Kidney (tissue), 14 donors: ENCODE data around the gene NDFIP1. TPM values are rescaled to one million over a fixed set of nuclear protein-coding genes. Genes with fewer than 3 reads are reported as not detected.

ENCODE experiments used
- DNase-seq, 5 donors: peaks; one replicate each; pipeline ENCODE4 v3.0.0-alpha.2; 2013 to 2020
- FAIRE-seq: peaks from 2 replicates; lab custom pipeline; 2012; peaks lifted over from hg19 to GRCh38; lab: Jason Lieb, UNC
- H3K27ac ChIP-seq, 2 donors: one replicate each; pipeline ENCODE4 v1.7.0; 2013; ENCODE audit warnings: low read depth in 2 of 2, low read length in 2 of 2, inconsistent platforms in 1 of 2
- H3K27me3 ChIP-seq: one replicate; pipeline ENCODE4 v1.7.1; 2013; ENCODE audit warnings: low read length, inconsistent platforms; ENCODE audit not compliant: control insufficient read depth, insufficient read depth
- H3K36me3 ChIP-seq, 3 donors: one replicate each; pipeline versions ENCODE4 v1.7.0 to v1.7.1; 2013; ENCODE audit warnings: low read length in 3 of 3, control low read depth in 1 of 3, inconsistent platforms in 1 of 3; ENCODE audit not compliant: insufficient read depth in 3 of 3, control insufficient read depth in 2 of 3
- H3K4me1 ChIP-seq, 3 donors: one replicate each; pipeline versions ENCODE4 v1.7.0 to v1.7.1; 2013; ENCODE audit warnings: low read length in 3 of 3, inconsistent platforms in 1 of 3, low read depth in 1 of 3; ENCODE audit not compliant: control insufficient read depth in 2 of 3, insufficient read depth in 2 of 3
- H3K4me3 ChIP-seq, 3 donors: one replicate each; pipeline versions ENCODE4 v1.7.0 to v1.8.1; 2013; ENCODE audit warnings: low read length in 3 of 3, control low read depth in 1 of 3, inconsistent platforms in 1 of 3
- H3K9ac ChIP-seq, 3 donors: one replicate each; pipeline versions ENCODE4 v1.7.0 to v1.7.1; 2013; ENCODE audit warnings: low read length in 3 of 3, control low read depth in 1 of 3, inconsistent platforms in 1 of 3
- H3K9me3 ChIP-seq, 3 donors: one replicate each; pipeline versions ENCODE4 v1.7.0 to v1.7.1; 2013; ENCODE audit warnings: low read length in 3 of 3, control low read depth in 1 of 3, inconsistent platforms in 1 of 3; ENCODE audit not compliant: control insufficient read depth in 2 of 3, insufficient read depth in 1 of 3
- intact Hi-C: fragments of 100-400 bp; cut with DNase I; formaldehyde crosslinking; loops from one replicate; pipeline ENCODE4 v1.11.1; 2022
- polyA plus RNA-seq: library from polyadenylated mRNA; stranded (reverse); fragments of 350-450 nt; fragmentation: Illumina TruSeq; extraction: RNeasy Lipid Tissue Mini Kit (QIAGEN cat#74804); gene quantifications from one replicate; pipeline ENCODE4 v1.2.3, GENCODE V29; 2014; ENCODE audit warnings: low read depth, low replicate concordance; ENCODE audit not compliant: insufficient read depth
- total RNA-seq: library from RNA; stranded (reverse); fragmentation: NEBNext Ultra II Directional; extraction: Animal tissue kit (Norgen Biotek cat#: 25700); gene quantifications from one replicate; pipeline ENCODE4 v1.2.1, GENCODE V29; 2021
- TF ChIP-seq, protein P1 (sequence below): IDR thresholded peaks from 3 replicates; pipeline ENCODE4 v1.5.1; 2012; ENCODE audit warnings: mild to moderate bottlenecking, moderate library complexity, borderline replicate concordance; ENCODE audit not compliant: insufficient read depth; ENCODE audit errors: extremely low read depth
- donor health status: control.
- donor health status: control.
- donor health status: control.
- donor health status: control.
- donor health status: control.
- donor health status: DM: yes; HTN: yes; CAD: no.
- donor health status: Normal renal cell carcinoma (clear cell type).

The NDFIP1 gene
- total and polyA plus RNA-seq, 2 donors from 2014 or later: 92.8 to 107 TPM

DNA sequence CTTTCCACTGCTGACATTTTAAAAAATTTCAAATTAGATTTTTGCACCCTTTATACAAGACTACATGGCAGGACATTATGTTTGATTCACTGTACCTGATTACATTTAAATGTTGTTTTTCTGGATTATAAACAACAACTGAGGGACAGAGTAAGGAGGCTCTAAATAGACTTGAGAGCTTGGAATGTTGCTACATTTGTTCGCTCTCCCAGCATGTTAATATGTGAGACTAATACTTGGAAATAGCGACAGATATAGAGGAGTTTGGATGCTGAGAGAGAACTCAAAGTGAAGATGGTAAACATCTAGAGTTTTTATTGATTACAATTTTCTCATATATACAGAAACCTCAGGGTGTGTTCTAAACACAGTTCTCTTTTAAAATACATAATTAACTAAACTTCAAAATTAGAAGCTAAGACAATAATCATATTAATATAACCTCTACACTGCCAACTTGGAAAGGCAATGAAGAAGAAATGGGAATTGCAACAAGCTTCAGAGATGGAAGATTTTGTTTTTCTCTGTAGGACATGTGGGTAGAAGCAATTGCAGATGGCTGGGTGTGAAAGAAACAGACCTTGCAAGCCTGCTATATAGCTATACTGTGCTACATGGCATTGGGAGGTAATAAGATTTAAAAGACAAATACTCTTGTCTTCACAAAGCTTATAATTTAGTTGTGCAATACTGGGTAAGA lies 1.4 kb upstream of the NDFIP1 start:
- no peak for DNase-seq
- TF ChIP-seq, protein P1, sequence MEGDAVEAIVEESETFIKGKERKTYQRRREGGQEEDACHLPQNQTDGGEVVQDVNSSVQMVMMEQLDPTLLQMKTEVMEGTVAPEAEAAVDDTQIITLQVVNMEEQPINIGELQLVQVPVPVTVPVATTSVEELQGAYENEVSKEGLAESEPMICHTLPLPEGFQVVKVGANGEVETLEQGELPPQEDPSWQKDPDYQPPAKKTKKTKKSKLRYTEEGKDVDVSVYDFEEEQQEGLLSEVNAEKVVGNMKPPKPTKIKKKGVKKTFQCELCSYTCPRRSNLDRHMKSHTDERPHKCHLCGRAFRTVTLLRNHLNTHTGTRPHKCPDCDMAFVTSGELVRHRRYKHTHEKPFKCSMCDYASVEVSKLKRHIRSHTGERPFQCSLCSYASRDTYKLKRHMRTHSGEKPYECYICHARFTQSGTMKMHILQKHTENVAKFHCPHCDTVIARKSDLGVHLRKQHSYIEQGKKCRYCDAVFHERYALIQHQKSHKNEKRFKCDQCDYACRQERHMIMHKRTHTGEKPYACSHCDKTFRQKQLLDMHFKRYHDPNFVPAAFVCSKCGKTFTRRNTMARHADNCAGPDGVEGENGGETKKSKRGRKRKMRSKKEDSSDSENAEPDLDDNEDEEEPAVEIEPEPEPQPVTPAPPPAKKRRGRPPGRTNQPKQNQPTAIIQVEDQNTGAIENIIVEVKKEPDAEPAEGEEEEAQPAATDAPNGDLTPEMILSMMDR: no peak
- H3K27me3 ChIP-seq: no peaks in the 10 kb centered on the region
- no peak overlapping the region for H3K27ac ChIP-seq
- no peak for FAIRE-seq
- no peaks in the 10 kb centered on the region for H3K36me3 ChIP-seq
- peaks cover 0 to 12% (median 8%) of the 10 kb centered on the region in 3 donors for H3K4me1 ChIP-seq
- intact Hi-C loops: no loop called here
- no peak overlapping the region for H3K9ac ChIP-seq
- H3K4me3 ChIP-seq: no peak overlapping the region
- H3K9me3 ChIP-seq: no peaks in the 10 kb centered on the region

GRCh38 chr5:142107736-142108431 lies 695 bp upstream of the NDFIP1 start:
- Histone ChIP-seq H3K4me1 (peaks cover 0 to 12% (median 8%) of the 10 kb centered on the region in 3 donors), H3K9ac (peak overlapping the region; percentile 12 to 86 (median 26)), H3K9me3 (no peaks in the 10 kb centered on the region), H3K4me3 (peak overlapping the region; percentile 46 to 71 (median 50)), H3K36me3 (no peaks in the 10 kb centered on the region), H3K27me3 (no peaks in the 10 kb centered on the region), H3K27ac (peak overlapping the region; percentile 94 to 96)
- DNase-seq (no peak), FAIRE-seq (no peak)
- TF ChIP-seq, protein P1: no peak
- intact Hi-C loops: no loop called here

DNA sequence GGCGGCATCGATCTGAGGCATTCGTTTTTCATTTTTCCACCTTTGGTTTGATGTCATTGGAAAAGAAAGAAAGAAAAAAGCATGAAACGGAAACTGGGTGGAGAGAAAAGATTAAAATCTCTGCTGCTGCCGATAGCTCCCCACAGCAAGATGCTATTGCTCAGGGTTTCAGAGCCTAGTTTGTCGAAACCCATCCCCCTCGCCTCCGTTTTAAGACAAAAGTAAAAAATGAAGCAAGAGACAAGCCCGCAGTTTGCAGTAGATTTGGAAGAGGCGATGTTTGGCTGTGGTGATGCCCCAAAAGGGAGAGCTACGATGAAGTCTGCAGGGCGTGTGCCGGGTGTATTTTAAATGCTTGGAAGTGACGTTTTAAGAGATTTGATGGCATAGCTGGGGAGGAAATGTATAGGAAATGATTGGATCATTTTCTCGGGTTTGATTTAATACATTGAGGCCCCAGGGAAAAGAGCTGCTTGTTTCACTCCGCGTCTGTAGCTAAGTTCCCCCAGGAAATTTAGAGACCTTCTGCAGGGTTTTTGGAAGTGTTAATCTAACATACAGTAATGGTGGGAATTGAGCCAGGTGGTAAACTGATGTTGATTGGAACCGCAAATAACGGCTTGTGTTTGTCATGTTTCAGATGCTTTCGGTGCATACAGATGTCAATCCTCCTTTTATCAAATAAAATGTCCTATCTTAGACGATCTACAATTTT lies 909 bp downstream of the NDFIP1 start:
- TF ChIP-seq, protein P1: no peak
- Histone ChIP-seq H3K4me3 (peak overlapping the region; percentile 81 to 91 (median 91)), H3K9ac (peak overlapping the region; percentile 64 to 94 (median 82)), H3K27ac (peak overlapping the region; percentile 94 to 96), H3K27me3 (no peaks in the 10 kb centered on the region), H3K9me3 (no peaks in the 10 kb centered on the region), H3K36me3 (no peaks in the 10 kb centered on the region), H3K4me1 (peaks cover 0 to 12% (median 8%) of the 10 kb centered on the region in 3 donors)
- FAIRE-seq (no peak), DNase-seq (peak in 3 of 5 donors; percentile 37 to 71 (median 67))
- intact Hi-C loops: no loop called here
